GM23338 (cell line): ENCODE results near the gene PIP5K1C. TPM values are rescaled to one million over a fixed set of nuclear protein-coding genes. Genes with fewer than 3 reads are reported as not detected.

ENCODE experiments used
- ATAC-seq: fragments of 200-7000 bp; cut with Tn5 transposase; 3 replicates; pipeline ENCODE4 v1.9.1; 2020
- DNase-seq: peaks from one replicate; pipeline ENCODE4 v3.0.0-alpha.2; 2015; ENCODE audit warnings: low spot score
- H2AFZ ChIP-seq: fragments of 200-600 bp; sonication (generic); 2 replicates; pipeline ENCODE4 v1.8.0; 2016; ENCODE audit warnings: antibody characterized with exemption, mild to moderate bottlenecking, moderate library complexity
- H3F3A ChIP-seq: fragments of 200-600 bp; sonication (generic); replicated peaks from 2 replicates; pipeline ENCODE4 v1.8.0; 2017; ENCODE audit warnings: antibody characterized with exemption, mixed run types, low read depth
- H3K27ac ChIP-seq: fragments of 200-600 bp; sonication (generic); 2 replicates; pipeline ENCODE4 v1.6.1; 2016; ENCODE audit warnings: low read depth
- H3K27me3 ChIP-seq: fragments of 200-600 bp; sonication (generic); 2 replicates; pipeline ENCODE4 v1.8.0; 2016; ENCODE audit warnings: mild to moderate bottlenecking, mixed run types, moderate library complexity; ENCODE audit not compliant: insufficient read depth
- H3K36me3 ChIP-seq: fragments of 200-600 bp; sonication (generic); 2 replicates; pipeline ENCODE4 v1.8.0; 2016; ENCODE audit warnings: mild to moderate bottlenecking; ENCODE audit not compliant: insufficient read depth
- H3K4me1 ChIP-seq: fragments of 200-600 bp; sonication (generic); 2 replicates; pipeline ENCODE4 v1.8.0; 2016; ENCODE audit warnings: mild to moderate bottlenecking, moderate library complexity; ENCODE audit not compliant: insufficient read depth
- H3K4me2 ChIP-seq: fragments of 200-600 bp; sonication (generic); 2 replicates; pipeline ENCODE4 v1.7.1; 2017; ENCODE audit warnings: mixed run types
- H3K4me3 ChIP-seq: fragments of 200-600 bp; sonication (generic); 2 replicates; pipeline ENCODE4 v1.6.1; 2016; ENCODE audit warnings: mixed run types
- H3K79me2 ChIP-seq: fragments of 200-600 bp; sonication (generic); replicated peaks from 2 replicates; pipeline ENCODE4 v1.8.0; 2017; ENCODE audit warnings: mild to moderate bottlenecking; ENCODE audit not compliant: insufficient read depth
- H3K9me2 ChIP-seq: fragments of 200-600 bp; sonication (generic); 2 replicates; pipeline ENCODE4 v1.8.0; 2017; ENCODE audit not compliant: insufficient read depth
- H4K20me1 ChIP-seq: fragments of 200-600 bp; sonication (generic); replicated peaks from 2 replicates; pipeline ENCODE4 v1.8.0; 2017; ENCODE audit warnings: mild to moderate bottlenecking; ENCODE audit not compliant: insufficient read depth
- H3K27ac Mint-ChIP-seq: 2 replicates; pipeline ENCODE4 v1.8.0; 2020; ENCODE audit warnings: inconsistent platforms, mild to moderate bottlenecking, moderate library complexity, mixed read lengths
- H3K27me3 Mint-ChIP-seq: 3 replicates; pipeline ENCODE4 v1.8.0; 2022; ENCODE audit warnings: low read depth, mild to moderate bottlenecking, moderate library complexity, mixed read lengths, inconsistent platforms; ENCODE audit not compliant: insufficient read depth, poor library complexity
- H3K36me3 Mint-ChIP-seq: 3 replicates; pipeline ENCODE4 v1.8.0; 2021; ENCODE audit warnings: low read depth, mild to moderate bottlenecking, inconsistent platforms, moderate library complexity, mixed read lengths
- H3K4me1 Mint-ChIP-seq: 3 replicates; pipeline ENCODE4 v1.8.0; 2020; ENCODE audit warnings: mild to moderate bottlenecking, inconsistent platforms, mixed read lengths
- H3K4me3 Mint-ChIP-seq: 3 replicates; pipeline ENCODE4 v1.8.0; 2021; ENCODE audit warnings: moderate library complexity, mild to moderate bottlenecking, inconsistent platforms, mixed read lengths
- H3K9me3 Mint-ChIP-seq: 3 replicates; pipeline ENCODE4 v1.8.0; 2020; ENCODE audit warnings: moderate library complexity, mild to moderate bottlenecking, inconsistent platforms, mixed read lengths
- CREB1 ChIP-seq: fragments of 250-450 bp; sonication (Bioruptor Pico); IDR thresholded peaks from 2 replicates; pipeline ENCODE4 v1.5.0; 2020; ENCODE audit warnings: low read depth, mild to moderate bottlenecking, moderate library complexity
- EZH2 ChIP-seq: fragments of 200-600 bp; sonication (generic); IDR thresholded peaks from one replicate; pipeline ENCODE4 v1.8.0; 2017; ENCODE audit warnings: antibody characterized with exemption, mild to moderate bottlenecking, low read depth; ENCODE audit not compliant: unreplicated experiment
- EZH2phosphoT487 ChIP-seq: fragments of 200-600 bp; sonication (generic); IDR thresholded peaks from one replicate; pipeline ENCODE4 v1.8.1; 2018; ENCODE audit warnings: antibody characterized with exemption; ENCODE audit not compliant: unreplicated experiment
- JUNB ChIP-seq: IDR thresholded peaks from one replicate; pipeline ENCODE4 v1.6.1; 2016; ENCODE audit warnings: antibody characterized with exemption; ENCODE audit not compliant: unreplicated experiment
- NANOG ChIP-seq: IDR thresholded peaks from 2 replicates; pipeline ENCODE4 v1.6.1; 2016; ENCODE audit warnings: antibody characterized with exemption, borderline replicate concordance
- POLR2AphosphoS5 ChIP-seq: IDR thresholded peaks from 2 replicates; pipeline ENCODE4 v1.6.1; 2016; ENCODE audit warnings: antibody characterized with exemption, low read depth
- STAT1 ChIP-seq: IDR thresholded peaks from one replicate; pipeline ENCODE4 v1.6.1; 2016; ENCODE audit warnings: antibody characterized with exemption; ENCODE audit not compliant: unreplicated experiment
- ZNF114 ChIP-seq: fragments of 250-450 bp; sonication (Bioruptor Pico); IDR thresholded peaks from 2 replicates; pipeline ENCODE4 v1.5.0; 2020; ENCODE audit warnings: mild to moderate bottlenecking, moderate library complexity
- ZNF331 ChIP-seq: fragments of 250-450 bp; sonication (Bioruptor Pico); IDR thresholded peaks from 2 replicates; pipeline ENCODE4 v1.5.0; 2020; ENCODE audit warnings: low read depth, mild to moderate bottlenecking, moderate library complexity
- polyA plus RNA-seq: library from polyadenylated mRNA; unstranded; fragments of >200 nt; fragmentation: Nextera tagmentation; extraction: Ambion mirVana; gene quantifications from 2 replicates; pipeline ENCODE4 v1.2.1, GENCODE V29; 2016
- total RNA-seq: library from RNA; depleted of rRNA; stranded (reverse); fragments of >200 nt; shearing (Covaris generic); gene quantifications from 2 replicates; pipeline ENCODE4 v1.2.3, GENCODE V29; 2014
- TF ChIP-seq, protein P1 (sequence below), 2 experiments: fragments of 200-600 bp in 1 of 2; sonication (generic) in 1 of 2; conservative IDR thresholded peaks; 2 replicates each; pipeline versions ENCODE4 v1.5.1 to v1.6.1; 2016 to 2017; ENCODE audit warnings: antibody characterized with exemption in 2 of 2, low read depth in 2 of 2, mild to moderate bottlenecking in 2 of 2, moderate library complexity in 1 of 2
- TF ChIP-seq, protein P2 (sequence below): IDR thresholded peaks from 2 replicates; pipeline ENCODE4 v1.6.1; 2016; ENCODE audit warnings: antibody characterized with exemption
- TF ChIP-seq, protein P3 (sequence below): IDR thresholded peaks from one replicate; pipeline ENCODE4 v1.6.1; 2018; ENCODE audit warnings: antibody characterized with exemption; ENCODE audit not compliant: unreplicated experiment
- TF ChIP-seq, protein P4 (sequence below): fragments of 250-450 bp; sonication (Bioruptor Pico); IDR thresholded peaks from 2 replicates; pipeline ENCODE4 v1.5.0; 2020; ENCODE audit warnings: mild to moderate bottlenecking, moderate library complexity

The PIP5K1C gene
- total and polyA plus RNA-seq, 2 experiments from 2014 or later: 11.8 to 46.7 TPM

DNA sequence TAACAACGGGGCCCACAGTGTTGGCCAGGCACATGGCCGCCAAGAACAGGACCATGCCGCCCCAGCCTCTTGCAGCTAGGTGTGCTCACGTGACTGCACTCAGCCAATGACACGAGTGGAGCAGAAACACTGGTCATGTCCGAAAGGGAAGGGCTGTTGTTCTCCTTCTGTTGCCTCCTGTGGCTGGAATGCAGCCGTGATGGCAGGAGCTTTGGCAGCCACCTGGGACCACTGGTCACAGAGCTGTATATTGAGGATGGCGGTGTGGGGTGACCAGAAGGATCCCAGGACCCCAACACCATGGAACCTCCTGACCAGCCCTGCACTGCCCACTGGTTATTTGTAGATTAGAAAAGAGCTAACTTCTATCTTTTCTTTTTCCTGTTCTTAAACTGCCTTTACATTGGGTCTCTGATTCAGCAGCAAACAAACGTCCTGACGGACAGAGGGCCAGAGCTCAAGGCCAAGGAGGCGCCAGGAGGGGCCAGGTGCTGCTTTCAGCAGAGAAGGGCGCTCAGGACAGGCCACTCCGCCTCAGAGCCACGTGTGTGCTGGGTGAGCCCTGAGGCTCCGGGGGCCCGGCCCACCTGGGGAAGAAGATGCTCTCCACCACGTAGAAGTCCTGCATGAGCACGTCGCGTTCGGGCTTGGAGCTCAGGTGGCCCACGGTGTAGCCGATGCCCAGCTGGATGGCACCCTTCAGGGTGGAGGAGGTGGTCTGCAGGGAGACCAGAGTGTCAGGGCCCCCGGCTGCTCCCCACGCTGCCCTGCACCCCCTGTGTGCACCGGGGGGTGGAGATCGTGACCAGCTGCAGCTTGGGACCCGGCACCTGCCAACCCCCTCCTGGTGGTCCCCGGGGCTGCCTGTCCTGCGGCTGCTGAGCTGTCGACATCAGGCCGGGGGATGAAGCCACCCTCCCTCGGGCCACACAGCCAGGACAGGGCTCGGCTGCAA, 38.7 kb downstream of the PIP5K1C start:
- H3K9me3 Mint-ChIP-seq: no peaks in the 10 kb centered on the region
- Histone ChIP-seq H3K27me3 (no peaks in the 10 kb centered on the region), H3K79me2 (no peaks in the 10 kb centered on the region), H3K4me2 (no peak overlapping the region), H3K27ac (no peak overlapping the region), H2AFZ (no peak overlapping the region), H3K4me3 (no peak overlapping the region), H3F3A (no peaks in the 10 kb centered on the region), H3K36me3 (no peaks in the 10 kb centered on the region), H3K4me1 (no peaks in the 10 kb centered on the region), H4K20me1 (no peaks in the 10 kb centered on the region; the same call in 1 of the 2 replicates), H3K9me2 (no peaks in the 10 kb centered on the region)
- peaks cover 9% of the 10 kb centered on the region for H3K27me3 Mint-ChIP-seq
- TF ChIP-seq POLR2AphosphoS5 (no peak), JUNB (no peak), STAT1 (no peak), ZNF331 (CRISPR knock-in tag) (no peak), NANOG (no peak), ZNF114 (CRISPR knock-in tag) (no peak), EZH2 (no peak), CREB1 (no peak), EZH2phosphoT487 (no peak)
- TF ChIP-seq, protein P1, sequence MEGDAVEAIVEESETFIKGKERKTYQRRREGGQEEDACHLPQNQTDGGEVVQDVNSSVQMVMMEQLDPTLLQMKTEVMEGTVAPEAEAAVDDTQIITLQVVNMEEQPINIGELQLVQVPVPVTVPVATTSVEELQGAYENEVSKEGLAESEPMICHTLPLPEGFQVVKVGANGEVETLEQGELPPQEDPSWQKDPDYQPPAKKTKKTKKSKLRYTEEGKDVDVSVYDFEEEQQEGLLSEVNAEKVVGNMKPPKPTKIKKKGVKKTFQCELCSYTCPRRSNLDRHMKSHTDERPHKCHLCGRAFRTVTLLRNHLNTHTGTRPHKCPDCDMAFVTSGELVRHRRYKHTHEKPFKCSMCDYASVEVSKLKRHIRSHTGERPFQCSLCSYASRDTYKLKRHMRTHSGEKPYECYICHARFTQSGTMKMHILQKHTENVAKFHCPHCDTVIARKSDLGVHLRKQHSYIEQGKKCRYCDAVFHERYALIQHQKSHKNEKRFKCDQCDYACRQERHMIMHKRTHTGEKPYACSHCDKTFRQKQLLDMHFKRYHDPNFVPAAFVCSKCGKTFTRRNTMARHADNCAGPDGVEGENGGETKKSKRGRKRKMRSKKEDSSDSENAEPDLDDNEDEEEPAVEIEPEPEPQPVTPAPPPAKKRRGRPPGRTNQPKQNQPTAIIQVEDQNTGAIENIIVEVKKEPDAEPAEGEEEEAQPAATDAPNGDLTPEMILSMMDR (conservative IDR thresholded peaks at IDR 0.05; ENCODE audit: low read depth in 2 of 2): no peak
- TF ChIP-seq, protein P2, sequence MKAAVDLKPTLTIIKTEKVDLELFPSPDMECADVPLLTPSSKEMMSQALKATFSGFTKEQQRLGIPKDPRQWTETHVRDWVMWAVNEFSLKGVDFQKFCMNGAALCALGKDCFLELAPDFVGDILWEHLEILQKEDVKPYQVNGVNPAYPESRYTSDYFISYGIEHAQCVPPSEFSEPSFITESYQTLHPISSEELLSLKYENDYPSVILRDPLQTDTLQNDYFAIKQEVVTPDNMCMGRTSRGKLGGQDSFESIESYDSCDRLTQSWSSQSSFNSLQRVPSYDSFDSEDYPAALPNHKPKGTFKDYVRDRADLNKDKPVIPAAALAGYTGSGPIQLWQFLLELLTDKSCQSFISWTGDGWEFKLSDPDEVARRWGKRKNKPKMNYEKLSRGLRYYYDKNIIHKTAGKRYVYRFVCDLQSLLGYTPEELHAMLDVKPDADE: no peak
- TF ChIP-seq, protein P3, sequence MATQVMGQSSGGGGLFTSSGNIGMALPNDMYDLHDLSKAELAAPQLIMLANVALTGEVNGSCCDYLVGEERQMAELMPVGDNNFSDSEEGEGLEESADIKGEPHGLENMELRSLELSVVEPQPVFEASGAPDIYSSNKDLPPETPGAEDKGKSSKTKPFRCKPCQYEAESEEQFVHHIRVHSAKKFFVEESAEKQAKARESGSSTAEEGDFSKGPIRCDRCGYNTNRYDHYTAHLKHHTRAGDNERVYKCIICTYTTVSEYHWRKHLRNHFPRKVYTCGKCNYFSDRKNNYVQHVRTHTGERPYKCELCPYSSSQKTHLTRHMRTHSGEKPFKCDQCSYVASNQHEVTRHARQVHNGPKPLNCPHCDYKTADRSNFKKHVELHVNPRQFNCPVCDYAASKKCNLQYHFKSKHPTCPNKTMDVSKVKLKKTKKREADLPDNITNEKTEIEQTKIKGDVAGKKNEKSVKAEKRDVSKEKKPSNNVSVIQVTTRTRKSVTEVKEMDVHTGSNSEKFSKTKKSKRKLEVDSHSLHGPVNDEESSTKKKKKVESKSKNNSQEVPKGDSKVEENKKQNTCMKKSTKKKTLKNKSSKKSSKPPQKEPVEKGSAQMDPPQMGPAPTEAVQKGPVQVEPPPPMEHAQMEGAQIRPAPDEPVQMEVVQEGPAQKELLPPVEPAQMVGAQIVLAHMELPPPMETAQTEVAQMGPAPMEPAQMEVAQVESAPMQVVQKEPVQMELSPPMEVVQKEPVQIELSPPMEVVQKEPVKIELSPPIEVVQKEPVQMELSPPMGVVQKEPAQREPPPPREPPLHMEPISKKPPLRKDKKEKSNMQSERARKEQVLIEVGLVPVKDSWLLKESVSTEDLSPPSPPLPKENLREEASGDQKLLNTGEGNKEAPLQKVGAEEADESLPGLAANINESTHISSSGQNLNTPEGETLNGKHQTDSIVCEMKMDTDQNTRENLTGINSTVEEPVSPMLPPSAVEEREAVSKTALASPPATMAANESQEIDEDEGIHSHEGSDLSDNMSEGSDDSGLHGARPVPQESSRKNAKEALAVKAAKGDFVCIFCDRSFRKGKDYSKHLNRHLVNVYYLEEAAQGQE: no peak
- TF ChIP-seq, protein P4, sequence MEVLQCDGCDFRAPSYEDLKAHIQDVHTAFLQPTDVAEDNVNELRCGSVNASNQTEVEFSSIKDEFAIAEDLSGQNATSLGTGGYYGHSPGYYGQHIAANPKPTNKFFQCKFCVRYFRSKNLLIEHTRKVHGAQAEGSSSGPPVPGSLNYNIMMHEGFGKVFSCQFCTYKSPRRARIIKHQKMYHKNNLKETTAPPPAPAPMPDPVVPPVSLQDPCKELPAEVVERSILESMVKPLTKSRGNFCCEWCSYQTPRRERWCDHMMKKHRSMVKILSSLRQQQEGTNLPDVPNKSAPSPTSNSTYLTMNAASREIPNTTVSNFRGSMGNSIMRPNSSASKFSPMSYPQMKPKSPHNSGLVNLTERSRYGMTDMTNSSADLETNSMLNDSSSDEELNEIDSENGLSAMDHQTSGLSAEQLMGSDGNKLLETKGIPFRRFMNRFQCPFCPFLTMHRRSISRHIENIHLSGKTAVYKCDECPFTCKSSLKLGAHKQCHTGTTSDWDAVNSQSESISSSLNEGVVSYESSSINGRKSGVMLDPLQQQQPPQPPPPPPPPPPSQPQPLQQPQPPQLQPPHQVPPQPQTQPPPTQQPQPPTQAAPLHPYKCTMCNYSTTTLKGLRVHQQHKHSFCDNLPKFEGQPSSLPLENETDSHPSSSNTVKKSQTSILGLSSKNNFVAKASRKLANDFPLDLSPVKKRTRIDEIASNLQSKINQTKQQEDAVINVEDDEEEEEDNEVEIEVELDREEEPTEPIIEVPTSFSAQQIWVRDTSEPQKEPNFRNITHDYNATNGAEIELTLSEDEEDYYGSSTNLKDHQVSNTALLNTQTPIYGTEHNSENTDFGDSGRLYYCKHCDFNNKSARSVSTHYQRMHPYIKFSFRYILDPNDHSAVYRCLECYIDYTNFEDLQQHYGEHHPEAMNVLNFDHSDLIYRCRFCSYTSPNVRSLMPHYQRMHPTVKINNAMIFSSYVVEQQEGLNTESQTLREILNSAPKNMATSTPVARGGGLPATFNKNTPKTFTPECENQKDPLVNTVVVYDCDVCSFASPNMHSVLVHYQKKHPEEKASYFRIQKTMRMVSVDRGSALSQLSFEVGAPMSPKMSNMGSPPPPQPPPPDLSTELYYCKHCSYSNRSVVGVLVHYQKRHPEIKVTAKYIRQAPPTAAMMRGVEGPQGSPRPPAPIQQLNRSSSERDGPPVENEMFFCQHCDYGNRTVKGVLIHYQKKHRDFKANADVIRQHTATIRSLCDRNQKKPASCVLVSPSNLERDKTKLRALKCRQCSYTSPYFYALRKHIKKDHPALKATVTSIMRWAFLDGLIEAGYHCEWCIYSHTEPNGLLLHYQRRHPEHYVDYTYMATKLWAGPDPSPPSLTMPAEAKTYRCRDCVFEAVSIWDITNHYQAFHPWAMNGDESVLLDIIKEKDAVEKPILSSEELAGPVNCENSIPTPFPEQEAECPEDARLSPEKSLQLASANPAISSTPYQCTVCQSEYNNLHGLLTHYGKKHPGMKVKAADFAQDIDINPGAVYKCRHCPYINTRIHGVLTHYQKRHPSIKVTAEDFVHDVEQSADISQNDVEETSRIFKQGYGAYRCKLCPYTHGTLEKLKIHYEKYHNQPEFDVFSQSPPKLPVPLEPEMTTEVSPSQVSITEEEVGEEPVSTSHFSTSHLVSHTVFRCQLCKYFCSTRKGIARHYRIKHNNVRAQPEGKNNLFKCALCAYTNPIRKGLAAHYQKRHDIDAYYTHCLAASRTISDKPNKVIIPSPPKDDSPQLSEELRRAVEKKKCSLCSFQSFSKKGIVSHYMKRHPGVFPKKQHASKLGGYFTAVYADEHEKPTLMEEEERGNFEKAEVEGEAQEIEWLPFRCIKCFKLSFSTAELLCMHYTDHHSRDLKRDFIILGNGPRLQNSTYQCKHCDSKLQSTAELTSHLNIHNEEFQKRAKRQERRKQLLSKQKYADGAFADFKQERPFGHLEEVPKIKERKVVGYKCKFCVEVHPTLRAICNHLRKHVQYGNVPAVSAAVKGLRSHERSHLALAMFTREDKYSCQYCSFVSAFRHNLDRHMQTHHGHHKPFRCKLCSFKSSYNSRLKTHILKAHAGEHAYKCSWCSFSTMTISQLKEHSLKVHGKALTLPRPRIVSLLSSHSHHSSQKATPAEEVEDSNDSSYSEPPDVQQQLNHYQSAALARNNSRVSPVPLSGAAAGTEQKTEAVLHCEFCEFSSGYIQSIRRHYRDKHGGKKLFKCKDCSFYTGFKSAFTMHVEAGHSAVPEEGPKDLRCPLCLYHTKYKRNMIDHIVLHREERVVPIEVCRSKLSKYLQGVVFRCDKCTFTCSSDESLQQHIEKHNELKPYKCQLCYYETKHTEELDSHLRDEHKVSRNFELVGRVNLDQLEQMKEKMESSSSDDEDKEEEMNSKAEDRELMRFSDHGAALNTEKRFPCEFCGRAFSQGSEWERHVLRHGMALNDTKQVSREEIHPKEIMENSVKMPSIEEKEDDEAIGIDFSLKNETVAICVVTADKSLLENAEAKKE: no peak
- H3K27ac Mint-ChIP-seq: no peak overlapping the region
- peaks cover 5% of the 10 kb centered on the region; the same call in 1 of the 3 replicates for H3K4me1 Mint-ChIP-seq
- no peak overlapping the region for H3K4me3 Mint-ChIP-seq
- ATAC-seq (no peak), DNase-seq (no peak)
- peaks cover 31% of the 10 kb centered on the region for H3K36me3 Mint-ChIP-seq
